ENCODE measurements around the gene ST13.
"Not testable (repeated sequence)": the region's sequence is repeated elsewhere in the genome, so short reads cannot be mapped to it uniquely, and the experiment has no call there.

ST13 gene

DNA sequence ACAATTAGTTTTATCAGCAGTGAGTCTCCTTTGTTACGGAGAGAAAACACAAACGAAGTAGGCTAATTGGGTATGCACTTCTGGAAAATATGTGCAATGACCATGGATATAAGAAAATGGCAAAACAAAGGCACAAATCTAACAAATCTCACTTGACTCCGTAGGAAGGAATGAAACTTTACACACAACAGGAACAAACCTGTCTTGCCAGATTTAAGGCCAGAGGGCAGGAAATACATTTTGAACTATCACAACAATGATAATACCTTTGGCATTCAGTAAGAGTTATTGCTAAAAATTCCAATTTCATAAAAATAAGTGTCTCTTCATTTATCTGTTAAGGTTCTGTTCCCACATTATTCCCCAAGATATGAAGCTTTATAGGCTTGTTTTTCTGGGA lies 73.9 kb downstream of the ST13 start:
- Histone ChIP-seq H3K9ac (ENCODE audit: low read depth, low read length) (no peak overlapping the region), H3K27me3 (ENCODE audit: insufficient read depth, low read length) (no peaks in the 10 kb centered on the region), H3K9me3 (ENCODE audit: insufficient read depth, low read depth, low read length) (no peaks in the 10 kb centered on the region), H3K27ac (ENCODE audit: low read depth, low read length) (no peak overlapping the region), H3K36me3 (ENCODE audit: insufficient read depth, low read length) (peaks cover 61% of the 10 kb centered on the region), H3K4me1 (ENCODE audit: insufficient read depth, low read length) (no peaks in the 10 kb centered on the region), H3K4me3 (ENCODE audit: low read length) (no peak overlapping the region)
- WGBS = 97% methylated on average over 3 of the region's 3 CpGs

DNA sequence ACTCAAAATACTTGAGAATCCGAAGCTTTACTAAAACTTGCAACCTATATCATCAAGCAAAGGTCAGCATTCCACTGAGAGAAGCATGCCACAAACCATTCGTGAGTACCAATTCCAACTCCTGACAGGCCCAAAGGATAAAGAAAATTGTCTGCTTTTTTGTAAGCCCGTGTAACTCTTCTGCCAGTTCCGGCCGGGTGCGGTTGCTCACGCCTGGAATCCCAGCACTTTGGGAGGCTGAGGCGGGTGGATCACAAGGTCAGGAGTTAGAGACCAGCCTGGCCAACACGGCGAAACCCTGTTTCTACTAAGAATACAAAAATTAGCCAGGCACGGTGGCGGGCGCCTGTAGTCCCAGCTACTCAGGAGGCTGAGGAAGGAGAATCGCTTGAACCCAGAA lies 74.7 kb downstream of the ST13 start:
- peaks cover 60% of the 10 kb centered on the region for H3K36me3 ChIP-seq (ENCODE audit: insufficient read depth, low read length)
- not testable (repeated sequence) for H3K9ac ChIP-seq (ENCODE audit: low read depth, low read length); H3K27me3 ChIP-seq (ENCODE audit: insufficient read depth, low read length); H3K9me3 ChIP-seq (ENCODE audit: insufficient read depth, low read depth, low read length); H3K4me3 ChIP-seq (ENCODE audit: low read length); H3K4me1 ChIP-seq (ENCODE audit: insufficient read depth, low read length); H3K27ac ChIP-seq (ENCODE audit: low read depth, low read length)
- WGBS = 96% methylated on average over 14 of the region's 14 CpGs

Data from HUES64 (cell line).